Ishikawa (cell line): ENCODE data around the gene RPTN.

ENCODE experiments used
- CEBPB ChIP-seq: IDR thresholded peaks from 2 replicates; pipeline ENCODE4 v1.6.1; 2012
- EGR1 ChIP-seq: IDR thresholded peaks from 2 replicates; pipeline ENCODE4 v1.6.1; 2012
- EP300 ChIP-seq: IDR thresholded peaks from 2 replicates; pipeline ENCODE4 v1.6.1; 2012; ENCODE audit warnings: borderline replicate concordance
- FOXM1 ChIP-seq: IDR thresholded peaks from 2 replicates; pipeline ENCODE4 v1.6.1; 2012; ENCODE audit warnings: low read depth, borderline replicate concordance
- MAX ChIP-seq: IDR thresholded peaks from 2 replicates; pipeline ENCODE4 v1.6.1; 2012
- NFIC ChIP-seq: IDR thresholded peaks from 2 replicates; pipeline ENCODE4 v1.6.1; 2012
- RAD21 ChIP-seq: IDR thresholded peaks from 2 replicates; pipeline ENCODE4 v1.6.1; 2012; ENCODE audit warnings: low read depth
- REST ChIP-seq: IDR thresholded peaks from 2 replicates; pipeline ENCODE4 v1.6.1; 2012; ENCODE audit warnings: low read depth, mild to moderate bottlenecking
- TAF1 ChIP-seq: IDR thresholded peaks from 2 replicates; pipeline ENCODE4 v1.6.1; 2012; ENCODE audit warnings: low read depth, mild to moderate bottlenecking
- TCF12 ChIP-seq: IDR thresholded peaks from 2 replicates; pipeline ENCODE4 v1.6.1; 2012; ENCODE audit warnings: low read depth
- TEAD4 ChIP-seq: IDR thresholded peaks from 2 replicates; pipeline ENCODE4 v1.6.1; 2012
- USF1 ChIP-seq: IDR thresholded peaks from 2 replicates; pipeline ENCODE4 v1.6.1; 2012
- YY1 ChIP-seq: IDR thresholded peaks from 2 replicates; pipeline ENCODE4 v1.6.1; 2012; ENCODE audit warnings: low read depth
- ZBTB7A ChIP-seq: IDR thresholded peaks from 2 replicates; pipeline ENCODE4 v1.6.1; 2012; ENCODE audit warnings: low read depth

- TF ChIP-seq RAD21 (no peak), MAX (no peak), TAF1 (no peak), TEAD4 (no peak), CEBPB (no peak), TCF12 (no peak), EP300 (no peak), ZBTB7A (no peak), USF1 (no peak), FOXM1 (no peak), REST (no peak), YY1 (no peak), NFIC (no peak), EGR1 (no peak)
Observed at GRCh38 chr1:152165286-152166077, 6.5 kb upstream of the RPTN start.
